CD4-positive, alpha-beta T cell (primary cell): ENCODE measurements around the gene PRTG. TPM values are rescaled to one million over a fixed set of nuclear protein-coding genes. Genes with fewer than 3 reads are reported as not detected.
A peak's percentile ranks its signal among the peaks of the same experiment; 100 is the strongest.
"Not testable (repeated sequence)": the region's sequence is repeated elsewhere in the genome, so short reads cannot be mapped to it uniquely, and the experiment has no call there.

Experiments
- ATAC-seq: fragments of 200-7000 bp; cut with Tn5 transposase; one replicate; pipeline ENCODE4 v1.10.0; 2022; ENCODE audit warnings: mild to moderate bottlenecking; ENCODE audit not compliant: poor library complexity
- CTCF ChIA-PET: fragments of 350-600 bp; sonication (Branson Sonifier 250); formaldehyde crosslinking; loops from one replicate; lab custom pipeline; 2021; ENCODE audit warnings: antibody characterized with exemption, inconsistent platforms; lab: Charles Lee
- POLR2A ChIA-PET: fragments of 350-600 bp; sonication (Branson Sonifier 250); formaldehyde crosslinking; loops from one replicate; lab custom pipeline; 2021; ENCODE audit warnings: antibody characterized with exemption, inconsistent platforms; lab: Charles Lee
- DNase-seq, 14 experiments: peaks; one replicate each; pipeline ENCODE4 v3.0.0-alpha.2; 2013 to 2020; ENCODE audit warnings: mixed read lengths in 2 of 14
- H3K27ac ChIP-seq, 2 donors: one replicate each; pipeline versions ENCODE4 v1.5.1 to v1.7.0; 2013; ENCODE audit warnings: low read length in 2 of 2, low read depth in 1 of 2, mild to moderate bottlenecking in 1 of 2
- H3K27me3 ChIP-seq, 2 experiments: 1 replicate in 1 of 2; 2 replicates in 1 of 2; pipeline versions ENCODE4 v1.6.1 to v1.7.0; 2013; ENCODE audit warnings: low read length in 2 of 2, control low read depth in 1 of 2, mild to moderate bottlenecking in 1 of 2, moderate library complexity in 1 of 2; ENCODE audit not compliant: insufficient read depth in 2 of 2, control insufficient read depth in 1 of 2
- H3K36me3 ChIP-seq: one replicate; pipeline ENCODE4 v1.6.1; 2013; ENCODE audit warnings: low read length, control low read depth; ENCODE audit not compliant: insufficient read depth
- H3K4me1 ChIP-seq: one replicate; pipeline ENCODE4 v1.6.1; 2013; ENCODE audit warnings: low read length, control low read depth; ENCODE audit not compliant: insufficient read depth
- H3K4me3 ChIP-seq: one replicate; pipeline ENCODE4 v1.5.1; 2013; ENCODE audit warnings: mild to moderate bottlenecking, low read length, moderate library complexity
- H3K9me3 ChIP-seq, 2 experiments: 1 replicate in 1 of 2; 2 replicates in 1 of 2; pipeline versions ENCODE4 v1.6.1 to v1.7.0; 2013; ENCODE audit warnings: low read length in 2 of 2, mild to moderate bottlenecking in 2 of 2, control low read depth in 1 of 2, moderate library complexity in 1 of 2; ENCODE audit not compliant: control insufficient read depth in 1 of 2, insufficient read depth in 1 of 2
- H3K27ac Mint-ChIP-seq: one replicate; pipeline ENCODE4 v1.8.0; 2020; ENCODE audit warnings: mixed read lengths
- H3K27me3 Mint-ChIP-seq: one replicate; pipeline ENCODE4 v1.8.0; 2021; ENCODE audit warnings: mixed read lengths
- H3K36me3 Mint-ChIP-seq: one replicate; pipeline ENCODE4 v1.8.0; 2021; ENCODE audit warnings: low read depth, mixed read lengths
- H3K4me1 Mint-ChIP-seq: one replicate; pipeline ENCODE4 v1.8.0; 2021; ENCODE audit warnings: low read depth, mixed read lengths
- H3K4me3 Mint-ChIP-seq: one replicate; pipeline ENCODE4 v1.8.0; 2020; ENCODE audit warnings: mild to moderate bottlenecking, mixed read lengths
- H3K9me3 Mint-ChIP-seq: one replicate; pipeline ENCODE4 v1.8.0; 2020; ENCODE audit warnings: mixed read lengths
- intact Hi-C, 2 experiments: fragments of 100-400 bp; cut with DNase I in 1 of 2; cut with micrococcal nuclease in 1 of 2; formaldehyde crosslinking; loops; one replicate each; pipeline versions ENCODE4 v1.15.1 to v1.9.0; 2023 to 2025; cut with DNase I, micrococcal nuclease
- total RNA-seq, 174 experiments: library from RNA in 2 of 174; stranded (reverse) in 2 of 174; gene quantifications; one replicate each; pipeline ENCODE4 v1.2.3 and lab custom pipeline; 2021 to 2026
- TF ChIP-seq, protein P1 (sequence below): fragments of 200-600 bp; IDR thresholded peaks from one replicate; pipeline ENCODE4 v1.8.0; 2022; ENCODE audit warnings: antibody characterized with exemption, mild to moderate bottlenecking

Gene PRTG
- total RNA-seq, 2 experiments from 2014 or later, result not detected

DNA sequence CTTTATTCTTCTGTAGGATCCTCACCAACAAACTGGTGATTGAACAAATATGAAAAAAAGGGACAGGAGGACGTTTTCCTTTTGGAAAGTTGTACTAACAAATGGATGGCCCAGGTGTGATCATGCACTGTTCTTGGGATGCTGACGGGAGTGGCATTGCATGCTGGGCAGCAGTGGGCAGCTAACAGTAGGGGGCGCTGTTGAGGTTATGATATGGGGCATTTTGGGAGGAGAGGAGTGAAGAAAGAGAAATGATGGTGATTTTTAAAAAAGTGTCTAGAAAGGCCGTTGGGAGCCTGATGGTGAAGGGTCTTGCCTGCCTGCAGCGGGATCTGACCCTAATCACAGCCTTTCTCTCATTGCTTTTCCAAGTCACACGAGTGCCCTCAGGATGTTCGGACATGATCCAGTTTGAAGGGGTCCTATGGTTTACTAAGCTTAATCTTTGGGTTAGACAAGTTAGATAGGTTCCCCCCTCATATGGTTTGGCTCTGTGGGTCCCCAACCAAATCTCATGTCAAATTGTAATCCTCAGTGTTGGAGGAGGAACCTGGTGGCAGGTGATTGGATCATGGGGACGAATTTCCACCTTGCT is 46.2 kb upstream of the PRTG start:
- Histone ChIP-seq H3K9me3 (peaks cover 0 to 9% of the 10 kb centered on the region in 2 experiments), H3K27me3 (peaks cover 0 to 3% of the 10 kb centered on the region in 2 experiments), H3K36me3 (no peaks in the 10 kb centered on the region), H3K4me1 (no peaks in the 10 kb centered on the region), H3K4me3 (no peak overlapping the region), H3K27ac (no peak overlapping the region)
- Mint-ChIP-seq H3K4me3 (no peak overlapping the region), H3K27me3 (peaks cover 9% of the 10 kb centered on the region), H3K9me3 (peaks cover 3% of the 10 kb centered on the region), H3K36me3 (no peaks in the 10 kb centered on the region), H3K4me1 (no peaks in the 10 kb centered on the region), H3K27ac (no peak overlapping the region)
- DNase-seq, result peak; percentile 9 to 58 (median 26)
- intact Hi-C loops, result loop anchor here (1.0 to 2.0 kb wide), 3 partner anchors 58 to 264 kb away; no protein-coding TSS in a partner anchor
- CTCF ChIA-PET, result interaction anchor here (0.6 to 1.6 kb wide), 2 partner anchors 15 to 25 kb away, joined by 3 read pairs; no protein-coding TSS in a partner anchor
- no peak for ATAC-seq
- TF ChIP-seq, protein P1, sequence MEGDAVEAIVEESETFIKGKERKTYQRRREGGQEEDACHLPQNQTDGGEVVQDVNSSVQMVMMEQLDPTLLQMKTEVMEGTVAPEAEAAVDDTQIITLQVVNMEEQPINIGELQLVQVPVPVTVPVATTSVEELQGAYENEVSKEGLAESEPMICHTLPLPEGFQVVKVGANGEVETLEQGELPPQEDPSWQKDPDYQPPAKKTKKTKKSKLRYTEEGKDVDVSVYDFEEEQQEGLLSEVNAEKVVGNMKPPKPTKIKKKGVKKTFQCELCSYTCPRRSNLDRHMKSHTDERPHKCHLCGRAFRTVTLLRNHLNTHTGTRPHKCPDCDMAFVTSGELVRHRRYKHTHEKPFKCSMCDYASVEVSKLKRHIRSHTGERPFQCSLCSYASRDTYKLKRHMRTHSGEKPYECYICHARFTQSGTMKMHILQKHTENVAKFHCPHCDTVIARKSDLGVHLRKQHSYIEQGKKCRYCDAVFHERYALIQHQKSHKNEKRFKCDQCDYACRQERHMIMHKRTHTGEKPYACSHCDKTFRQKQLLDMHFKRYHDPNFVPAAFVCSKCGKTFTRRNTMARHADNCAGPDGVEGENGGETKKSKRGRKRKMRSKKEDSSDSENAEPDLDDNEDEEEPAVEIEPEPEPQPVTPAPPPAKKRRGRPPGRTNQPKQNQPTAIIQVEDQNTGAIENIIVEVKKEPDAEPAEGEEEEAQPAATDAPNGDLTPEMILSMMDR, result peak; percentile 55
- POLR2A ChIA-PET, result no interaction called here

GRCh38 chr15:55786341-55786740 is 43.4 kb upstream of the PRTG start:
- H3K27me3 Mint-ChIP-seq, result peaks cover 16% of the 10 kb centered on the region
- H3K36me3 ChIP-seq, result no peaks in the 10 kb centered on the region
- H3K27me3 ChIP-seq, result peaks cover 0 to 3% of the 10 kb centered on the region in 2 experiments
- POLR2A ChIA-PET, result no interaction called here
- DNase-seq (no peak), ATAC-seq (no peak)
- CTCF ChIA-PET, result no interaction called here
- H3K4me1 ChIP-seq, result no peaks in the 10 kb centered on the region
- H3K9me3 Mint-ChIP-seq, result no peaks in the 10 kb centered on the region
- no peak overlapping the region for H3K4me3 ChIP-seq
- TF ChIP-seq, protein P1, result no peak
- intact Hi-C loops, result no loop called here
- H3K27ac Mint-ChIP-seq, result no peak overlapping the region
- H3K4me1 Mint-ChIP-seq, result no peaks in the 10 kb centered on the region
- H3K4me3 Mint-ChIP-seq, result no peak overlapping the region
- H3K36me3 Mint-ChIP-seq, result no peaks in the 10 kb centered on the region
- H3K9me3 ChIP-seq, result peaks cover 0 to 2% of the 10 kb centered on the region in 2 experiments
- H3K27ac ChIP-seq, result no peak overlapping the region

GRCh38 chr15:55785593-55785992 is 42.6 kb upstream of the PRTG start:
- H3K4me3 ChIP-seq, ATAC-seq, H3K4me3 Mint-ChIP-seq, H3K36me3 Mint-ChIP-seq, CTCF ChIA-PET, H3K27ac ChIP-seq, H3K27ac Mint-ChIP-seq, H3K9me3 Mint-ChIP-seq, H3K9me3 ChIP-seq, H3K4me1 ChIP-seq, H3K4me1 Mint-ChIP-seq, intact Hi-C loops, H3K27me3 ChIP-seq, DNase-seq, POLR2A ChIA-PET, H3K36me3 ChIP-seq: not testable (repeated sequence)
- peaks cover 16% of the 10 kb centered on the region for H3K27me3 Mint-ChIP-seq

- CTCF ChIA-PET, result no interaction called here
- intact Hi-C loops, result no loop called here
Measured at GRCh38 chr15:55784286-55784685, 41.3 kb upstream of the PRTG start.

More at GRCh38 chr15:55784286-55784685, 41.3 kb upstream of the PRTG start:
- peaks cover 0 to 3% of the 10 kb centered on the region in 2 experiments for H3K27me3 ChIP-seq
- Mint-ChIP-seq H3K36me3 (no peaks in the 10 kb centered on the region), H3K9me3 (no peaks in the 10 kb centered on the region), H3K4me1 (no peaks in the 10 kb centered on the region), H3K4me3 (no peak overlapping the region), H3K27me3 (peaks cover 23% of the 10 kb centered on the region), H3K27ac (no peak overlapping the region)
- ATAC-seq, result no peak
- no peaks in the 10 kb centered on the region for H3K36me3 ChIP-seq
- H3K4me3 ChIP-seq, result no peak overlapping the region
- H3K4me1 ChIP-seq, result no peaks in the 10 kb centered on the region
- no peak overlapping the region for H3K27ac ChIP-seq
- POLR2A ChIA-PET, result no interaction called here
- DNase-seq, result no peak
- TF ChIP-seq, protein P1, result no peak
- peaks cover 0 to 9% of the 10 kb centered on the region in 2 experiments for H3K9me3 ChIP-seq
